Glutamatergic neuron (in vitro differentiated cells): ENCODE measurements around the gene PDK2. TPM values are rescaled to one million over a fixed set of nuclear protein-coding genes. Genes with fewer than 3 reads are reported as not detected.

Source experiments
- DNase-seq: peaks from one replicate; pipeline ENCODE4 v3.0.0; 2022
- H3K27ac Mint-ChIP-seq: one replicate; pipeline ENCODE4 v1.8.0; 2020; ENCODE audit warnings: mild to moderate bottlenecking, mixed read lengths, inconsistent platforms; ENCODE audit not compliant: unreplicated experiment
- H3K27me3 Mint-ChIP-seq: one replicate; pipeline ENCODE4 v1.8.0; 2020; ENCODE audit warnings: mild to moderate bottlenecking, moderate library complexity, mixed read lengths, inconsistent platforms; ENCODE audit not compliant: unreplicated experiment
- H3K36me3 Mint-ChIP-seq: one replicate; pipeline ENCODE4 v1.8.0; 2020; ENCODE audit warnings: mild to moderate bottlenecking, mixed read lengths, inconsistent platforms; ENCODE audit not compliant: unreplicated experiment
- H3K4me1 Mint-ChIP-seq: one replicate; pipeline ENCODE4 v1.8.0; 2020; ENCODE audit warnings: mild to moderate bottlenecking, low read depth, mixed read lengths, inconsistent platforms; ENCODE audit not compliant: unreplicated experiment
- H3K4me3 Mint-ChIP-seq: one replicate; pipeline ENCODE4 v1.8.0; 2020; ENCODE audit warnings: mild to moderate bottlenecking, mixed read lengths, inconsistent platforms; ENCODE audit not compliant: unreplicated experiment
- H3K9me3 Mint-ChIP-seq: one replicate; pipeline ENCODE4 v1.8.0; 2020; ENCODE audit warnings: mild to moderate bottlenecking, moderate library complexity, mixed read lengths, inconsistent platforms; ENCODE audit not compliant: unreplicated experiment
- total RNA-seq: library from RNA; stranded (reverse); fragmentation: NEBNext Ultra II Directional; extraction: Animal tissue kit (Norgen Biotek cat#: 25700); gene quantifications from one replicate; pipeline ENCODE4 v1.2.1, GENCODE V29; 2021; ENCODE audit not compliant: unreplicated experiment
- TF ChIP-seq, protein P1 (sequence below): fragments of 200-600 bp; sonication (generic); IDR thresholded peaks from one replicate; pipeline ENCODE4 v1.5.0; 2021; ENCODE audit not compliant: partially characterized antibody, unreplicated experiment

Gene PDK2
- total RNA-seq, 1 donor from 2014 or later: 36.9 TPM

DNA sequence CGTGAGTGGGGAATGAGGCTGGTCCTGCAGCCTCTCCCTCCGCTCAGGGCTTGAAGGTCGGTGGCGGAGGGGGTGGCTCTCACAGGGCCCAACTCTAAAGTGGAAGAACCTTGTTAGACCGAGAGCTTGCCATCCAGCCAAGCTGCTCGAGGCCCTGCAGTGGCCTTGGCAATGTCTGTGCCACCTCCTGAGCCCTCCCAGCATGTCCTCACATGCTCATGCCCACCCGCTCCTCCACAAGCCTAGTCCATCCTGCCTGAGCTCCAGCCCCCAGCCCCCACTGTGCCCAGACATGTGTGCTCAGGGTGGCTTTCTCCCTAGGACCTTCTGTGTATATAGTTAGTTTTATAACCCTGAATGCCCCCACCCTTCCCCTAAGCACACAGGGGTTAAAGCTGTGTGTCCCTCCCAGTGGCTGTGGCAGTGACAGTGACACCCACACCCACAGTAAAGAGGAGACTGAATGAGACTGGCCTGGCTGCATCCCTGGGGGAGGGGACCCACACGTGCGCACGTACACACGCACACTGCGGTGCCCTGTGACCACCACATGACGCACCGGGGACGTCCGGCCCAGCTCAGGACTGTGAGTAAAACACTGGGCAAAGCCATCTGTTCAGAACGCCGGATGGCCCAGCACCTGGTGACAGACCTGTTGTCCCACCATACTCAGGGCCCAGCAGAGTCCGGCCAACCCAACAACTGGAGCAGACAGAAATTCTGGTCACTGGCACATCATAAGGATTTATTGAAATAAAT lies 15.6 kb downstream of the PDK2 start:
- H3K36me3 Mint-ChIP-seq: peaks cover 5% of the 10 kb centered on the region
- H3K27ac Mint-ChIP-seq: peak overlapping the region; percentile 97
- H3K4me1 Mint-ChIP-seq: peaks cover 18% of the 10 kb centered on the region
- peaks cover 5% of the 10 kb centered on the region for H3K9me3 Mint-ChIP-seq
- peaks cover 17% of the 10 kb centered on the region for H3K27me3 Mint-ChIP-seq
- peak; percentile 57 for DNase-seq
- TF ChIP-seq, protein P1, sequence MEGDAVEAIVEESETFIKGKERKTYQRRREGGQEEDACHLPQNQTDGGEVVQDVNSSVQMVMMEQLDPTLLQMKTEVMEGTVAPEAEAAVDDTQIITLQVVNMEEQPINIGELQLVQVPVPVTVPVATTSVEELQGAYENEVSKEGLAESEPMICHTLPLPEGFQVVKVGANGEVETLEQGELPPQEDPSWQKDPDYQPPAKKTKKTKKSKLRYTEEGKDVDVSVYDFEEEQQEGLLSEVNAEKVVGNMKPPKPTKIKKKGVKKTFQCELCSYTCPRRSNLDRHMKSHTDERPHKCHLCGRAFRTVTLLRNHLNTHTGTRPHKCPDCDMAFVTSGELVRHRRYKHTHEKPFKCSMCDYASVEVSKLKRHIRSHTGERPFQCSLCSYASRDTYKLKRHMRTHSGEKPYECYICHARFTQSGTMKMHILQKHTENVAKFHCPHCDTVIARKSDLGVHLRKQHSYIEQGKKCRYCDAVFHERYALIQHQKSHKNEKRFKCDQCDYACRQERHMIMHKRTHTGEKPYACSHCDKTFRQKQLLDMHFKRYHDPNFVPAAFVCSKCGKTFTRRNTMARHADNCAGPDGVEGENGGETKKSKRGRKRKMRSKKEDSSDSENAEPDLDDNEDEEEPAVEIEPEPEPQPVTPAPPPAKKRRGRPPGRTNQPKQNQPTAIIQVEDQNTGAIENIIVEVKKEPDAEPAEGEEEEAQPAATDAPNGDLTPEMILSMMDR: no peak
- peak overlapping the region; percentile 57 for H3K4me3 Mint-ChIP-seq

DNA sequence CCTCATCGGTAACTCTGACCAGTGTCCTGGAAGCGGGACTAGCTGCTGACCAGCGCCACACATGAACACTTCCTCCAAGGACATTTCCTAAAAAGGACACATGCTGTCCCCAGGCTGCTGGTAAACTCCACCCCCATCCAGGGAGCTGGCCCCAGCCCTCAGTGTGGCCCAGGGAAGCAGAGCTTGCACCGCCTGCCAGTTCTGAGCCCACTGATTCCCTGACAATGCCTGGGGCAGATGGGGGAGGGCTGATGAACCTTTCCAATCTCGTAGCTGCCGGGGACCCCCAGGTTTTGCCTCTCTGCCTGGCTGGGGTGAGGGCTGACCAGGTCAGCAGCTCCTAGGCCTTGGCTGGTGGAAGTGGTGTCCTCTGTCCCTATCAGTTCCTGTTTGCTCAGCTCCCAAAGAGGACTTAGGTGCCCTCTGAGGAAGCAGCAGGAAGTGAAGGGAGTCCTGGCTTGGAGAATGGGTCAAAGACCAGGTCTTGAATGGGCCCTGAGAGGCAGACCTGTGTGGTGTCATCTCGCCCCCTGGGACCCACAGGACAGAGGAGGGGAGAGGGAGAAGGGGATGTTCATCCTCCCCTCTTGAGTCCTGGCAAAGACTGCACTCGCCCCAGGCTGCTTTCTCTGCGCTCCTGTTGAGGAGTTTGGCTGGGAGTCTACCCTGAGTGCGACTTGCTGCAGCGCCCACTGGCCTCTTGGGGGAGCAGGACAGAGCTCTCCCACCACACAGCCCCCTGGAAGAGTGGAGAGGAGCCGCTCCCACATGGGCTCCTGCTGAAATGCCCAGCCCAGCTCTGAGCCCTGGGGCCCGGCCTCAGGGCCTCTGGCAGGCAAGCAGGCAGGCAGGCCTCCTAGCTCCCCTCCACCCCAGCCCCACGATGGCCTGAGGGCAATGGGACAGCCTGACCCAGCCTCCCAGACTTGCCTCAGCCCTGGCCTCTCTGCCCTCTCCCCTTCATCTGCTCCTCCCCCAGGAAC lies 16.8 kb downstream of the PDK2 start:
- Mint-ChIP-seq H3K4me3 (no peak overlapping the region), H3K27me3 (peaks cover 17% of the 10 kb centered on the region), H3K36me3 (peaks cover 9% of the 10 kb centered on the region), H3K27ac (peak overlapping the region; percentile 97), H3K9me3 (peaks cover 9% of the 10 kb centered on the region), H3K4me1 (peaks cover 18% of the 10 kb centered on the region)
- TF ChIP-seq, protein P1: no peak
- peak; percentile 64 for DNase-seq

DNA sequence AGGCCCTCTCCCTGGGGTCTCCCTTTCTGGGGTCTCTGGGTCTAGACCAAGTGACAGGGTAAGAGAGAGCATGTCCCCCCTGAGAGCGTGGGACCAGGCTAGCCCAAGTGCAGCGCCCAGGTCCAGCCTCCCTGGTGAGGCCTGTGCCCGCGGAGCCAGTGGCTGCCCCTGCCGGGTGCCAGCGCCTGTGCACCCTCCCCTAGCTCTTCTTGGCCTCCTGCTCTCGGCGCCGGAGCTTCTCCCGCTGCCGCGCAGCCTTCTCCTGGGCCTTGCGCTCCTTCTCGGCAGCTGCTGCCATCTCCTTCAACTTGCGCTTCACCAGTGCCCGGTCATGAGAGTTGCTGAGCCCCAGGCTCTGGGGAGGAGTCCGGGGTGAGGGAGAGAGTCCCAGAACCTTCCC lies 17.5 kb downstream of the PDK2 start:
- TF ChIP-seq, protein P1: no peak
- H3K9me3 Mint-ChIP-seq: peaks cover 10% of the 10 kb centered on the region
- peaks cover 9% of the 10 kb centered on the region for H3K36me3 Mint-ChIP-seq
- DNase-seq: no peak
- no peak overlapping the region for H3K4me3 Mint-ChIP-seq
- no peak overlapping the region for H3K27ac Mint-ChIP-seq
- H3K4me1 Mint-ChIP-seq: peaks cover 18% of the 10 kb centered on the region
- H3K27me3 Mint-ChIP-seq: peaks cover 17% of the 10 kb centered on the region

DNA sequence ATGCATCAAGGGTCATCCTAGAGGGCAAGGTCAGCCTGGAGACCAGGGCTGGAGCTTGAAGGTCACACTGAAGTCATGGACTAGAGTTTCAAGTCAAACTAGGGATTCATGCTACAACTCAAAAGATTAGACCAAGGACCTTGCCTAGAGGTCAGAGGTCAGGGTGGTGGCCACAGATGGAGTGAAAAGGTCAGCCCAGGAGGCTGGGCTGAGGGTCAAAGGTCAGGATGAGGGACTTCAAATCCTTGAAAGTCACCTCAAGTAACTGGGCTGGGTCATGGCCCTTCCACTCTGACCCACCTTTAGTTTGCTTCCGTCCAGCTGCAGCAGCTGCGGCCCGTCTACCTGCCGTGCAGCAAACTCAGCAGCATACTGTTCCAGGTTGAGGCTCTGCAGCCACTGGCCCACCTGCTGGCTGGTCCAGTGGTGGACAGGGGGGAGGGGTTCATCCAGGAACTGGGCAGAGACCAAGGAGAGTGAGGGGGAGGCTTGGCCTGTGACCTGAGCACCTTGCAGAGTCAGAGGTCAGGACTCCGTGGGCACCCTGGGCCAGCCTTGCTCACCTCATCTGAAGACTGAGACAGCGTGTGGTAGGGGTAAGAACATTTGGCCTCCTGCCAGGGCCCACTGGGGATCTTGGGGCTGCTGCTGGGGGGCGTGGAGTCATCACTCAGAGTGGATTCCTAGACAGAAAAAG lies 18.6 kb downstream of the PDK2 start:
- peaks cover 9% of the 10 kb centered on the region for H3K36me3 Mint-ChIP-seq
- no peak for DNase-seq
- no peak overlapping the region for H3K4me3 Mint-ChIP-seq
- H3K4me1 Mint-ChIP-seq: peaks cover 18% of the 10 kb centered on the region
- H3K9me3 Mint-ChIP-seq: peaks cover 10% of the 10 kb centered on the region
- TF ChIP-seq, protein P1: no peak
- peak overlapping the region; percentile 43 for H3K27ac Mint-ChIP-seq
- peaks cover 18% of the 10 kb centered on the region for H3K27me3 Mint-ChIP-seq
